K562 (cell line): ENCODE data around the gene ZNF598. TPM values are rescaled to one million over a fixed set of nuclear protein-coding genes. Genes with fewer than 3 reads are reported as not detected.

Experiments
- ATF4 ChIP-seq: fragments of 450-650 bp; formaldehyde crosslinking; IDR thresholded peaks from 2 replicates; pipeline ENCODE4 v1.4.0; 2022; ENCODE audit warnings: mild to moderate bottlenecking, moderate library complexity
- DMBX1 ChIP-seq: fragments of 250-450 bp; sonication (Bioruptor Pico); IDR thresholded peaks from 2 replicates; pipeline ENCODE4 v1.8.0; 2022; ENCODE audit warnings: inconsistent platforms, mild to moderate bottlenecking, moderate library complexity, borderline replicate concordance
- ELF1 ChIP-seq: fragments of 200-800 bp; sonication (Bioruptor generic); IDR thresholded peaks from 2 replicates; pipeline ENCODE4 v1.6.1; 2016; ENCODE audit warnings: missing genetic modification characterization, missing compliant biosample characterization
- EP400 ChIP-seq: fragments of 450-650 bp; IDR thresholded peaks from 2 replicates; pipeline ENCODE4 v1.6.1; 2017; ENCODE audit warnings: antibody characterized with exemption, mild to moderate bottlenecking, moderate library complexity
- ERF ChIP-seq: fragments of 450-650 bp; formaldehyde crosslinking; IDR thresholded peaks from 2 replicates; pipeline ENCODE4 v1.4.0; 2020; ENCODE audit warnings: mild to moderate bottlenecking, mixed read lengths
- KHSRP ChIP-seq: fragments of 450-650 bp; IDR thresholded peaks from 2 replicates; pipeline ENCODE4 v1.6.1; 2017
- KLF16 ChIP-seq: IDR thresholded peaks from 2 replicates; pipeline ENCODE4 v1.6.1; 2016; ENCODE audit warnings: antibody characterized with exemption
- LCOR ChIP-seq: sonication (generic); formaldehyde crosslinking; IDR thresholded peaks from 2 replicates; pipeline ENCODE4 v1.8.0; 2022; ENCODE audit warnings: mild to moderate bottlenecking, missing genetic modification reagents
- MLLT1 ChIP-seq, 2 experiments: fragments of 450-650 bp; IDR thresholded peaks; 2 replicates each; pipeline ENCODE4 v1.6.1; 2016
- PREB ChIP-seq: sonication (generic); formaldehyde crosslinking; IDR thresholded peaks from 2 replicates; pipeline ENCODE4 v1.8.1; 2023; ENCODE audit warnings: mild to moderate bottlenecking, missing genetic modification reagents
- RREB1 ChIP-seq: fragments of 250-450 bp; sonication (Bioruptor Pico); IDR thresholded peaks from 2 replicates; pipeline ENCODE4 v1.4.0; 2020
- SPI1 ChIP-seq: IDR thresholded peaks from 2 replicates; pipeline ENCODE4 v1.6.1; 2011; ENCODE audit warnings: low read depth, low read length, control low read depth, borderline replicate concordance
- SREBF2 ChIP-seq: sonication (generic); formaldehyde crosslinking; IDR thresholded peaks from 2 replicates; pipeline ENCODE4 v1.4.0; 2020; ENCODE audit warnings: mild to moderate bottlenecking, missing genetic modification reagents
- XRCC5 ChIP-seq: fragments of 200-400 bp; formaldehyde crosslinking; IDR thresholded peaks from 2 replicates; pipeline ENCODE4 v1.6.1; 2017; ENCODE audit warnings: low read depth, mild to moderate bottlenecking, low read length
- YY1 ChIP-seq, 3 experiments: IDR thresholded peaks; 2 replicates each; pipeline ENCODE4 v1.6.1; 2011; ENCODE audit warnings: low read length in 2 of 3, mild to moderate bottlenecking in 2 of 3, moderate library complexity in 2 of 3, borderline replicate concordance in 1 of 3, control low read depth in 1 of 3, low read depth in 1 of 3; ENCODE audit not compliant: insufficient read depth in 3 of 3, insufficient replicate concordance in 2 of 3, control insufficient read depth in 1 of 3, insufficient read length in 1 of 3; ENCODE audit errors: extremely low read depth in 1 of 3
- ZNF263 ChIP-seq: sonication (generic); formaldehyde crosslinking; IDR thresholded peaks from 2 replicates; pipeline ENCODE4 v1.8.0; 2022; ENCODE audit warnings: mild to moderate bottlenecking, missing genetic modification reagents, borderline replicate concordance
- ZNF830 ChIP-seq: fragments of 250-450 bp; sonication (Bioruptor Pico); IDR thresholded peaks from 2 replicates; pipeline ENCODE4 v1.5.0; 2021; ENCODE audit warnings: mild to moderate bottlenecking
- polyA plus RNA-seq, 8 experiments: library from polyadenylated mRNA; depleted of rRNA in 4 of 8; stranded (reverse) in 5 of 8; unstranded in 3 of 8; fragments of >200 nt; fragmentation: Nextera tagmentation in 2 of 8; fragmentation: Illumina TruSeq in 1 of 8; extraction: Ambion mirVana in 2 of 8; extraction: Trizol in 1 of 8; gene quantifications; 2 replicates each; pipeline versions ENCODE4 v1.2.1 to v1.2.3, GENCODE V29; 2011 to 2014; ENCODE audit warnings: inconsistent platforms in 1 of 8, missing spikeins in 1 of 8
- total RNA-seq, 7 experiments: library from RNA; depleted of rRNA in 6 of 7; stranded (reverse); fragments of >200 nt in 6 of 7; fragmentation: Illumina TruSeq in 2 of 7; extraction: Trizol in 2 of 7; gene quantifications; 2 replicates each; pipeline versions ENCODE4 v1.2.1 to v1.2.3, GENCODE V29; 2011 to 2021; ENCODE audit warnings: low replicate concordance in 1 of 7

The ZNF598 gene
- total and polyA plus RNA-seq, 9 of the 15 experiments (the other 6 are each of a cell fraction or from before 2014, with no cell fraction given) = 0.11 to 115 (median 29.6) TPM

GRCh38 chr16:1964506-1965395 lies 44.9 kb downstream of the ZNF598 start, which contains the start of gene RPS2 (continued):
- TF ChIP-seq MLLT1 (IDR thresholded peaks at IDR 0.05) (peak in 1 of 2 experiments; percentile 38; a peak in 1 of 4 replicates), KHSRP (peak; percentile 60; the same call in 1 of the 2 replicates), ZNF263 (CRISPR knock-in tag) (peak; percentile 65), KLF16 (no peak), RREB1 (peak; percentile 78), LCOR (peak; percentile 61; the same call in 1 of the 2 replicates), YY1 (IDR thresholded peaks at IDR 0.05; ENCODE audit: borderline replicate concordance in 1 of 3, control insufficient read depth in 1 of 3, extremely low read depth in 1 of 3, insufficient read depth in 3 of 3, insufficient read length in 1 of 3, insufficient replicate concordance in 2 of 3, low read depth in 1 of 3, low read length in 2 of 3) (peak in 2 of 3 experiments; percentile 58 to 80), ELF1 (tag) (peak; percentile 72), ERF (CRISPR knock-in tag) (peak; percentile 91), PREB (peak; percentile 83; the same call in 1 of the 2 replicates), DMBX1 (CRISPR knock-in tag) (no peak), ZNF830 (CRISPR knock-in tag) (0 out of 2 replicates have a peak, but pooled peaks have one; percentile 93), EP400 (peak; percentile 99), SPI1 (no peak), XRCC5 (peak; percentile 52), SREBF2 (CRISPR knock-in tag) (no peak), ATF4 (CRISPR knock-in tag) (0 out of 2 replicates have a peak, but pooled peaks have one; percentile 44)
